SU-DHL-6 (cell line): ENCODE results near the gene TARBP2.

Experiments
- H2AFZ ChIP-seq: fragments of 200-600 bp; sonication (generic); 2 replicates; pipeline ENCODE4 v1.6.1; 2014; ENCODE audit warnings: low read depth, mild to moderate bottlenecking, moderate library complexity, mixed read lengths, antibody characterized with exemption, low read length; ENCODE audit not compliant: severe bottlenecking
- H3F3A ChIP-seq: fragments of 200-600 bp; shearing (Covaris generic); 2 replicates; pipeline ENCODE4 v1.6.0; 2016; ENCODE audit warnings: antibody characterized with exemption, mild to moderate bottlenecking; ENCODE audit not compliant: insufficient read depth
- H3K27ac ChIP-seq: fragments of 200-600 bp; sonication (generic); 2 replicates; pipeline ENCODE4 v1.5.1; 2016; ENCODE audit warnings: low read depth, mild to moderate bottlenecking, low read length, moderate library complexity, mixed read lengths
- H3K27me3 ChIP-seq: fragments of 200-600 bp; sonication (generic), shearing (Covaris generic); 2 replicates; pipeline ENCODE4 v1.6.0; 2014; ENCODE audit warnings: mild to moderate bottlenecking, low read length
- H3K36me3 ChIP-seq: fragments of 200-600 bp; sonication (generic); 2 replicates; pipeline ENCODE4 v1.6.1; 2014; ENCODE audit warnings: mild to moderate bottlenecking, low read length, mixed read lengths
- H3K4me2 ChIP-seq: fragments of 300-600, 200-600 bp; shearing (Covaris generic), sonication (generic); 2 replicates; pipeline ENCODE4 v1.6.0; 2014; ENCODE audit warnings: low read length, low read depth, mild to moderate bottlenecking; ENCODE audit not compliant: poor library complexity, severe bottlenecking
- H3K4me3 ChIP-seq: fragments of 200-600 bp; sonication (generic); 2 replicates; pipeline ENCODE4 v1.5.1; 2014; ENCODE audit warnings: antibody characterized with exemption, low read length, mild to moderate bottlenecking, mixed read lengths; ENCODE audit not compliant: insufficient read depth, poor library complexity, severe bottlenecking
- H3K79me2 ChIP-seq: fragments of 200-600 bp; sonication (generic); 2 replicates; pipeline ENCODE4 v1.6.1; 2014; ENCODE audit warnings: mild to moderate bottlenecking, low read length, moderate library complexity; ENCODE audit not compliant: insufficient read depth
- H3K9ac ChIP-seq: fragments of 200-600 bp; sonication (generic); 2 replicates; pipeline ENCODE4 v1.7.0; 2014; ENCODE audit warnings: mild to moderate bottlenecking, low read length
- H3K9me2 ChIP-seq: fragments of 200-600 bp; sonication (generic); replicated peaks from 2 replicates; pipeline ENCODE4 v1.6.1; 2014; ENCODE audit warnings: low read length; ENCODE audit not compliant: insufficient read depth
- H3K9me3 ChIP-seq: fragments of 200-600 bp; sonication (generic); 2 replicates; pipeline ENCODE4 v1.6.1; 2014; ENCODE audit warnings: low read length, mixed read lengths; ENCODE audit not compliant: insufficient read depth
- H4K20me1 ChIP-seq: fragments of 200-600 bp; sonication (generic); 2 replicates; pipeline ENCODE4 v1.6.1; 2014; ENCODE audit warnings: low read depth, mild to moderate bottlenecking, antibody characterized with exemption, low read length, moderate library complexity, mixed read lengths
- EZH2phosphoT487 ChIP-seq: fragments of 200-600 bp; sonication (generic), shearing (Covaris generic); conservative IDR thresholded peaks from 2 replicates; pipeline ENCODE4 v1.6.1; 2018; ENCODE audit warnings: mild to moderate bottlenecking, antibody characterized with exemption, low read length, moderate library complexity, mixed read lengths
- TF ChIP-seq, protein P1 (sequence below): fragments of 200-600 bp; sonication (generic); IDR thresholded peaks from one replicate; pipeline ENCODE4 v1.5.1; 2017; ENCODE audit warnings: antibody characterized with exemption, mild to moderate bottlenecking, low read length, moderate library complexity; ENCODE audit not compliant: insufficient read depth, poor library complexity, severe bottlenecking

TARBP2 gene

DNA sequence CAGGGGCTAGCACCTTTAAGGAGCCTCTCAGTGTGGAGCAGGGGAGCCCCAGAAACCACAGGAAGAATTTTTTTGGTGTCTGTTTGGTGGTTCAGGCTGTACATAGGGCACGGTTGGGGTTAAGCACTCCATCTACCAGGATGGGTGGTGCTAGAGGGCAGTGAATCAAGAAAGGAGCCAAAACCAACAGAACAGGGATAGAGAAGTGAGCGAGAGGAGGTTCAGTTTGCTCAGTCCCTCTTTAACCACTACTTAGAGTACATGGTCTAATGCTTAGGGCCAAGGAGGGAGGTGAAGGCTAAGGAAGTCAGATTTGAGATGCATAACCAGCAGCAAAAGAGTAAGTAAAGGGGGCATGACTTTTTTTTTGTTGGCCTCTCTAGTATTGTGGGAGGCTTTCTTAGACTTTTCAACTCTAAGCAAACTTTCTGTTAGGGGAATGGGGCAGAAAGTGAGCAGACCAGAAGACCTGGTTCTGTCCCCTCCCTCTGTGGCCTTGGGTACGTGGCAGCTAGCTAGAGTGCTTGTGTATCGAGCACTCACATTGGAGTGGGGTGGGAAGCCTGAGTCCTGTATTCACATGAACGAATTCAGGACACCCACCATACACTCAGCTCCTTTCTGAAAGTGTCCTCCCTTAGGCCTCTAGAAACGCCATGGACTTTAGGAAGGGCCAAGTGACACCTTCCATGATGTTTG is 12.8 kb downstream of the TARBP2 start:
- H2AFZ ChIP-seq = no peak overlapping the region
- no peaks in the 10 kb centered on the region for H3K9me2 ChIP-seq
- H3K27me3 ChIP-seq = no peaks in the 10 kb centered on the region
- no peaks in the 10 kb centered on the region for H3K36me3 ChIP-seq
- H3K79me2 ChIP-seq = no peaks in the 10 kb centered on the region
- H4K20me1 ChIP-seq = no peaks in the 10 kb centered on the region
- H3F3A ChIP-seq = no peaks in the 10 kb centered on the region
- no peak overlapping the region for H3K27ac ChIP-seq
- H3K4me2 ChIP-seq = no peak overlapping the region
- H3K9me3 ChIP-seq = no peaks in the 10 kb centered on the region
- no peak overlapping the region for H3K4me3 ChIP-seq
- H3K9ac ChIP-seq = no peak overlapping the region
- TF ChIP-seq, protein P1, sequence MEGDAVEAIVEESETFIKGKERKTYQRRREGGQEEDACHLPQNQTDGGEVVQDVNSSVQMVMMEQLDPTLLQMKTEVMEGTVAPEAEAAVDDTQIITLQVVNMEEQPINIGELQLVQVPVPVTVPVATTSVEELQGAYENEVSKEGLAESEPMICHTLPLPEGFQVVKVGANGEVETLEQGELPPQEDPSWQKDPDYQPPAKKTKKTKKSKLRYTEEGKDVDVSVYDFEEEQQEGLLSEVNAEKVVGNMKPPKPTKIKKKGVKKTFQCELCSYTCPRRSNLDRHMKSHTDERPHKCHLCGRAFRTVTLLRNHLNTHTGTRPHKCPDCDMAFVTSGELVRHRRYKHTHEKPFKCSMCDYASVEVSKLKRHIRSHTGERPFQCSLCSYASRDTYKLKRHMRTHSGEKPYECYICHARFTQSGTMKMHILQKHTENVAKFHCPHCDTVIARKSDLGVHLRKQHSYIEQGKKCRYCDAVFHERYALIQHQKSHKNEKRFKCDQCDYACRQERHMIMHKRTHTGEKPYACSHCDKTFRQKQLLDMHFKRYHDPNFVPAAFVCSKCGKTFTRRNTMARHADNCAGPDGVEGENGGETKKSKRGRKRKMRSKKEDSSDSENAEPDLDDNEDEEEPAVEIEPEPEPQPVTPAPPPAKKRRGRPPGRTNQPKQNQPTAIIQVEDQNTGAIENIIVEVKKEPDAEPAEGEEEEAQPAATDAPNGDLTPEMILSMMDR = no peak
- TF ChIP-seq EZH2phosphoT487 = no peak

DNA sequence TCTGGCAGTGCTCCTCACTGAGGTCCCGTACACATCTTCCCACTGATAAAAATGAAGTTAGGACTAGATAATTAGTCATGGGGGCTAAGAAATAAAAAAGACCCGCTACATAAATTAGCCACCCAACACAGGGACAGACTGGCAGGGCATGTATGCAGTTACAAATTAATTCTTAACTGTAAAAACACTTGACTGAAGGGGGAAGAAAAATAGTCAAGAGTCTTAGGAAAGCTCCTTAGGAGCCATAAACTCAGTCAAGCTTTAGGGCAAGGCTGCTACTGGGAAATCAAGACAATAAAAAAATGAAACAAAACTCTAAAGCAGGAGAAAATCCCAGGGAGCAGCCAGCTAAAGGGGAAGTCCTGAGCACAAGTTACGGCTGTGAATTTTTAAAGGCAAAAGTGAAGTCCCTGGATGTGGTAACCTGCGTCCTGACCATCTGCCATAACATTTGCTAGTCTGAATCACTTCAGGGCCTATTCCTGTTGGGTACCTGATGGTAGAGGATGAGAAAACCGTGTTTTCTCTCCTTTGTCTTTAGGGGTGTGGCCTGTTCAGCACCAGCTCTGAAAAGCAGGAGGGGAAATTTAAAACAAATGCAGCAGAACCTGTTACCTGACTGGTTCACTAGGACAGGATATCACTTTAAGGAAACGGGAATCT is 13.7 kb downstream of the TARBP2 start:
- Histone ChIP-seq H3K4me3 (no peak overlapping the region), H3F3A (no peaks in the 10 kb centered on the region), H4K20me1 (no peaks in the 10 kb centered on the region), H3K9me2 (no peaks in the 10 kb centered on the region), H2AFZ (no peak overlapping the region), H3K36me3 (no peaks in the 10 kb centered on the region), H3K9ac (no peak overlapping the region), H3K27ac (no peak overlapping the region), H3K79me2 (no peaks in the 10 kb centered on the region), H3K27me3 (no peaks in the 10 kb centered on the region), H3K4me2 (no peak overlapping the region), H3K9me3 (no peaks in the 10 kb centered on the region)
- TF ChIP-seq, protein P1 = no peak
- TF ChIP-seq EZH2phosphoT487 = no peak

GRCh38 chr12:53515291-53515680 is 14.2 kb downstream of the TARBP2 start:
- Histone ChIP-seq H3F3A (no peaks in the 10 kb centered on the region), H4K20me1 (no peaks in the 10 kb centered on the region), H3K79me2 (no peaks in the 10 kb centered on the region), H3K27ac (no peak overlapping the region), H3K9ac (no peak overlapping the region), H3K9me2 (no peaks in the 10 kb centered on the region), H2AFZ (no peak overlapping the region), H3K4me3 (no peak overlapping the region), H3K9me3 (no peaks in the 10 kb centered on the region), H3K4me2 (no peak overlapping the region), H3K36me3 (no peaks in the 10 kb centered on the region), H3K27me3 (no peaks in the 10 kb centered on the region)
- TF ChIP-seq EZH2phosphoT487 = no peak
- TF ChIP-seq, protein P1 = no peak
